GM12878 (cell line): ENCODE data around the gene SGIP1. TPM values are rescaled to one million over a fixed set of nuclear protein-coding genes. Genes with fewer than 3 reads are reported as not detected.

Experiments used
- ATAC-seq: fragments of 200-7000 bp; cut with Tn5 transposase; 3 replicates; pipeline ENCODE4 v1.9.1; 2020; ENCODE audit warnings: mild to moderate bottlenecking, moderate library complexity
- BruUV-seq: library from RNA; stranded (reverse); fragments of 400-500 nt; replicated peaks from 2 replicates; lab custom pipeline; 2021; lab: Mats Ljungman, UMichigan
- CTCF ChIA-PET: fragments of 300-600 bp; sonication (Branson Sonifier 250); formaldehyde crosslinking; extraction: SDS; loops from one replicate; lab custom pipeline; 2021; ENCODE audit warnings: inconsistent platforms; lab: Yijun Ruan, JAX
- POLR2A ChIA-PET: fragments of 350-600 bp; formaldehyde crosslinking; extraction: SDS; loops from one replicate; lab custom pipeline; 2021; ENCODE audit warnings: inconsistent platforms; lab: Charles Lee
- RAD21 ChIA-PET: fragments of 300-600 bp; sonication (Branson Sonifier 250); formaldehyde crosslinking; loops from one replicate; lab custom pipeline; 2023; ENCODE audit warnings: antibody characterized with exemption; ENCODE audit not compliant: unreplicated experiment; lab: Charles Lee
- SMC1A ChIA-PET: fragments of 300-600 bp; sonication (Branson Sonifier 250); formaldehyde crosslinking; loops from one replicate; lab custom pipeline; 2023; ENCODE audit not compliant: unreplicated experiment, uncharacterized antibody; lab: Charles Lee
- DNase-seq: peaks from one replicate; pipeline ENCODE4 v3.0.0-alpha.2; 2011; ENCODE audit warnings: low read depth, low spot score
- FAIRE-seq: peaks from 3 replicates; lab custom pipeline; 2011; peaks lifted over from hg19 to GRCh38; lab: Jason Lieb, UNC
- H2AFZ ChIP-seq: 2 replicates; pipeline ENCODE4 v1.6.0; 2011; ENCODE audit warnings: low read depth, low read length, control low read depth; ENCODE audit not compliant: control insufficient read depth
- H3K27ac ChIP-seq: 2 replicates; pipeline ENCODE4 v1.5.1; 2011; ENCODE audit warnings: control low read depth; ENCODE audit not compliant: control insufficient read depth, insufficient read depth
- H3K27me3 ChIP-seq, 2 experiments: replicated peaks in 1 of 2; 2 replicates each; pipeline versions ENCODE4 v1.6.0 to v1.6.1; 2011; ENCODE audit warnings: low read length in 1 of 2; ENCODE audit not compliant: control insufficient read depth in 2 of 2, insufficient read depth in 2 of 2
- H3K36me3 ChIP-seq, 2 experiments: 2 replicates each; pipeline ENCODE4 v1.5.1; 2011; ENCODE audit warnings: low read length in 1 of 2; ENCODE audit not compliant: control insufficient read depth in 2 of 2, insufficient read depth in 2 of 2
- H3K4me1 ChIP-seq: 2 replicates; pipeline ENCODE4 v1.6.1; 2011; ENCODE audit warnings: mild to moderate bottlenecking, low read length, moderate library complexity, mixed read lengths; ENCODE audit not compliant: control insufficient read depth, insufficient read depth
- H3K4me2 ChIP-seq: 2 replicates; pipeline ENCODE4 v1.6.0; 2011; ENCODE audit warnings: control low read depth; ENCODE audit not compliant: control insufficient read depth, insufficient read depth
- H3K4me3 ChIP-seq: fragments of 200-600 bp; sonication (generic); 2 replicates; pipeline ENCODE4 v1.5.1; 2016
- H3K79me2 ChIP-seq: 2 replicates; pipeline ENCODE4 v1.6.0; 2011; ENCODE audit warnings: low read length; ENCODE audit not compliant: control insufficient read depth, insufficient read depth
- H3K9ac ChIP-seq: 2 replicates; pipeline ENCODE4 v1.8.0; 2011; ENCODE audit warnings: low read length, control low read depth, mixed read lengths; ENCODE audit not compliant: control insufficient read depth, insufficient read depth
- H3K9me3 ChIP-seq: replicated peaks from 3 replicates; pipeline ENCODE4 v1.5.1; 2011; ENCODE audit warnings: mild to moderate bottlenecking, low read length; ENCODE audit not compliant: control insufficient read depth, insufficient read depth
- H4K20me1 ChIP-seq: 2 replicates; pipeline ENCODE4 v1.6.0; 2011; ENCODE audit not compliant: control insufficient read depth, insufficient read depth
- BCL11A ChIP-seq: IDR thresholded peaks from 2 replicates; pipeline ENCODE4 v1.6.1; 2011; ENCODE audit warnings: low read depth, low read length
- BCL3 ChIP-seq: IDR thresholded peaks from 2 replicates; pipeline ENCODE4 v1.6.1; 2011; ENCODE audit warnings: borderline replicate concordance, low read depth, mild to moderate bottlenecking, moderate library complexity, low read length; ENCODE audit not compliant: insufficient read depth, poor library complexity, severe bottlenecking
- BRCA1 ChIP-seq: IDR thresholded peaks from 2 replicates; pipeline ENCODE4 v1.6.1; 2011; ENCODE audit warnings: low read depth, low read length, improper control_type of control experiment
- CBFB ChIP-seq: IDR thresholded peaks from 2 replicates; pipeline ENCODE4 v1.6.1; 2016; ENCODE audit warnings: antibody characterized with exemption, low read depth
- CBX3 ChIP-seq: fragments of 200-600 bp; sonication (generic); IDR thresholded peaks from 2 replicates; pipeline ENCODE4 v1.6.1; 2016; ENCODE audit warnings: low read depth, borderline replicate concordance
- IRF3 ChIP-seq: fragments of 450-650 bp; IDR thresholded peaks from 2 replicates; pipeline ENCODE4 v1.6.1; 2014; ENCODE audit warnings: mild to moderate bottlenecking
- MXI1 ChIP-seq: fragments of 150-350 bp; IDR thresholded peaks from 2 replicates; pipeline ENCODE4 v1.6.1; 2011; ENCODE audit warnings: low read depth, mild to moderate bottlenecking, inconsistent platforms, low read length, improper control_type of control experiment
- MYB ChIP-seq: fragments of 150-350 bp; IDR thresholded peaks from 2 replicates; pipeline ENCODE4 v1.6.1; 2014; ENCODE audit warnings: mild to moderate bottlenecking, low read depth, low read length, borderline replicate concordance
- NFYA ChIP-seq: IDR thresholded peaks from 2 replicates; pipeline ENCODE4 v1.6.1; 2011; ENCODE audit warnings: low read depth, mild to moderate bottlenecking, low read length, improper control_type of control experiment, borderline replicate concordance
- SUPT20H ChIP-seq: IDR thresholded peaks from 2 replicates; pipeline ENCODE4 v1.6.1; 2011; ENCODE audit warnings: low read depth, mild to moderate bottlenecking, low read length, moderate library complexity, borderline replicate concordance; ENCODE audit not compliant: control insufficient read depth
- SUZ12 ChIP-seq: fragments of 200-600 bp; sonication (generic); IDR thresholded peaks from one replicate; pipeline ENCODE4 v1.6.1; 2018; ENCODE audit warnings: antibody characterized with exemption, mild to moderate bottlenecking; ENCODE audit not compliant: unreplicated experiment
- TARDBP ChIP-seq: IDR thresholded peaks from 2 replicates; pipeline ENCODE4 v1.6.1; 2016; ENCODE audit warnings: borderline replicate concordance
- TCF3 ChIP-seq: IDR thresholded peaks from 2 replicates; pipeline ENCODE4 v1.6.1; 2012; ENCODE audit warnings: low read depth, mild to moderate bottlenecking, low read length, borderline replicate concordance; ENCODE audit not compliant: insufficient read depth
- ZBTB40 ChIP-seq: fragments of 450-650 bp; IDR thresholded peaks from 2 replicates; pipeline ENCODE4 v1.6.1; 2016; ENCODE audit warnings: mild to moderate bottlenecking, moderate library complexity, borderline replicate concordance
- ZNF207 ChIP-seq: fragments of 450-650 bp; IDR thresholded peaks from 2 replicates; pipeline ENCODE4 v1.6.1; 2014; ENCODE audit warnings: antibody characterized with exemption, mild to moderate bottlenecking, borderline replicate concordance
- ZNF274 ChIP-seq: IDR thresholded peaks from one replicate; pipeline ENCODE4 v1.8.0; 2011; ENCODE audit not compliant: insufficient read length, insufficient read depth
- WGBS: methylation state at CpG from one replicate; pipeline ENCODE4 v1.1.6; 2016; ENCODE audit warnings: low lambda C conversion rate; ENCODE audit not compliant: insufficient replicate concordance, insufficient coverage; ENCODE audit errors: missing lambda C conversion rate; 5-methylcytosine and 5-hydroxymethylcytosine counted together
- in situ Hi-C: fragments of 300-500 bp; cut with MboI; formaldehyde crosslinking; loops from 9 replicates; pipeline ENCODE4 v1.14.3; 2018; ENCODE audit warnings: mixed read lengths
- intact Hi-C: fragments of 100-400 bp; cut with micrococcal nuclease; formaldehyde crosslinking; loops from one replicate; pipeline ENCODE4 v1.14.2; 2022; ENCODE audit not compliant: unreplicated experiment
- polyA plus RNA-seq, 11 experiments: library from polyadenylated mRNA; depleted of rRNA in 4 of 11; unstranded in 6 of 11; stranded (reverse) in 5 of 11; fragments of >200 nt; fragmentation: Nextera tagmentation in 4 of 11; fragmentation: Illumina TruSeq in 1 of 11; extraction: Ambion mirVana in 4 of 11; extraction: Trizol in 1 of 11; gene quantifications; 1 replicate in 1 of 11; 2 replicates in 10 of 11; pipeline versions ENCODE4 v1.2.1 to v1.2.3, GENCODE V29; 2011 to 2016; ENCODE audit warnings: inconsistent platforms in 2 of 11, missing spikeins in 2 of 11, low read depth in 1 of 11
- total RNA-seq, 4 experiments: library from RNA; depleted of rRNA in 3 of 4; stranded (reverse); fragments of >200 nt in 3 of 4; fragmentation: Illumina TruSeq in 1 of 4; extraction: Trizol in 1 of 4; gene quantifications; 2 replicates each; pipeline versions ENCODE4 v1.2.1 to v1.2.3, GENCODE V29; 2013 to 2021

Gene SGIP1
- total and polyA plus RNA-seq, 10 of the 15 experiments (the other 5 are each of a cell fraction or from before 2014, with no cell fraction given), result 0.15 TPM; not detected in 9

- Histone ChIP-seq H3K4me2 (no peak overlapping the region), H3K36me3 (no peaks in the 10 kb centered on the region), H3K4me3 (no peak overlapping the region), H2AFZ (no peak overlapping the region), H3K27ac (no peak overlapping the region), H3K27me3 (peaks cover 0 to 3% of the 10 kb centered on the region in 2 experiments; a peak in 1 of 4 replicates), H3K79me2 (no peaks in the 10 kb centered on the region), H3K4me1 (no peaks in the 10 kb centered on the region), H3K9ac (no peak overlapping the region), H3K9me3 (no peaks in the 10 kb centered on the region; the same call in 2 of the 3 replicates), H4K20me1 (no peaks in the 10 kb centered on the region)
- ChIA-PET SMC1A (no interaction called here), RAD21 (no interaction called here), CTCF (interaction anchor here (0.9 kb wide), 1 partner anchor 11 kb away, joined by 4 read pairs; no protein-coding TSS in a partner anchor), POLR2A (no interaction called here)
- ATAC-seq (no peak), DNase-seq (no peak), FAIRE-seq (no peak)
- in situ Hi-C loops (no loop called here), intact Hi-C loops (no loop called here)
- BruUV-seq, result no TSS peak
- WGBS, result 57% methylated on average over 4 of the region's 4 CpGs
- TF ChIP-seq IRF3 (no peak), TCF3 (no peak), NFYA (no peak), ZNF207 (no peak), CBFB (no peak), SUZ12 (no peak), MYB (no peak), BRCA1 (no peak), TARDBP (no peak), MXI1 (no peak), SUPT20H (no peak), CBX3 (no peak), ZNF274 (no peak), ZBTB40 (no peak), BCL3 (no peak), BCL11A (no peak)
Observed at GRCh38 chr1:66617362-66618184, 83.6 kb downstream of the SGIP1 start.
